Brain microvascular endothelial cell (primary cell): ENCODE data around the gene OR4D2.
A peak's percentile ranks its signal among the peaks of the same experiment; 100 is the strongest.

Experiments
- DNase-seq: peaks from one replicate; pipeline ENCODE4 v3.0.0-alpha.2; 2020
- H3K27ac ChIP-seq: fragments of 250-450 bp; sonication (Bioruptor Pico); 2 replicates; pipeline ENCODE4 v1.5.1; 2020; ENCODE audit warnings: mild to moderate bottlenecking, moderate library complexity
- H3K27me3 ChIP-seq: fragments of 250-450 bp; sonication (Bioruptor Pico); replicated peaks from 2 replicates; pipeline ENCODE4 v1.5.1; 2020; ENCODE audit warnings: mild to moderate bottlenecking
- H3K36me3 ChIP-seq: fragments of 250-450 bp; sonication (Bioruptor Pico); replicated peaks from 2 replicates; pipeline ENCODE4 v1.5.1; 2020; ENCODE audit warnings: mild to moderate bottlenecking
- H3K4me3 ChIP-seq: 2 replicates; pipeline ENCODE4 v1.5.1; 2011; ENCODE audit warnings: low read depth, mild to moderate bottlenecking, control low read depth, low read length, moderate library complexity
- CTCF ChIP-seq: IDR thresholded peaks from 2 replicates; pipeline ENCODE4 v1.5.1; 2011; ENCODE audit warnings: low read depth, mild to moderate bottlenecking, moderate library complexity, low read length, control low read depth, inconsistent platforms; ENCODE audit errors: missing control alignments
- in situ Hi-C: cut with HindIII; loops from 2 replicates; pipeline ENCODE4 v1.10.0; 2017; ENCODE audit warnings: low sequenced_read_pairs, low pct_ligation_motif_present

Gene OR4D2

GRCh38 chr17:58150394-58150793 lies 16.4 kb upstream of the OR4D2 start:
- in situ Hi-C loops = no loop called here
- no peak overlapping the region for H3K27ac ChIP-seq
- no peak for TF ChIP-seq CTCF

GRCh38 chr17:58153046-58153445 lies 13.7 kb upstream of the OR4D2 start:
- Histone ChIP-seq H3K27me3 (peaks cover 12% of the 10 kb centered on the region), H3K36me3 (no peaks in the 10 kb centered on the region), H3K4me3 (no peak overlapping the region), H3K27ac (no peak overlapping the region)
- no peak for DNase-seq
- in situ Hi-C loops = no loop called here
- no peak for TF ChIP-seq CTCF

More at GRCh38 chr17:58150394-58150793, 16.4 kb upstream of the OR4D2 start:
- H3K4me3 ChIP-seq = no peak overlapping the region
- H3K36me3 ChIP-seq = no peaks in the 10 kb centered on the region
- H3K27me3 ChIP-seq = peaks cover 1% of the 10 kb centered on the region
- DNase-seq = no peak

- Histone ChIP-seq H3K27me3 (peaks cover 11% of the 10 kb centered on the region), H3K4me3 (no peak overlapping the region), H3K27ac (no peak overlapping the region), H3K36me3 (no peaks in the 10 kb centered on the region)
- no peak for DNase-seq
- in situ Hi-C loops = no loop called here
- no peak for TF ChIP-seq CTCF
Observed at GRCh38 chr17:58153671-58154070, 13.1 kb upstream of the OR4D2 start.

GRCh38 chr17:58156839-58157803 lies 9.7 kb upstream of the OR4D2 start:
- peak overlapping the region; percentile 17 for H3K4me3 ChIP-seq
- in situ Hi-C loops = no loop called here

GRCh38 chr17:58158181-58158580 lies 8.6 kb upstream of the OR4D2 start:
- Histone ChIP-seq H3K4me3 (no peak overlapping the region), H3K36me3 (no peaks in the 10 kb centered on the region), H3K27me3 (peaks cover 13% of the 10 kb centered on the region), H3K27ac (no peak overlapping the region)
- no peak for DNase-seq
- no peak for TF ChIP-seq CTCF
- in situ Hi-C loops = no loop called here

More at GRCh38 chr17:58156839-58157803, 9.7 kb upstream of the OR4D2 start:
- H3K27ac ChIP-seq = no peak overlapping the region
- no peak for TF ChIP-seq CTCF
- no peak for DNase-seq
- no peaks in the 10 kb centered on the region for H3K36me3 ChIP-seq
- peaks cover 13% of the 10 kb centered on the region for H3K27me3 ChIP-seq
